Measurements from ENCODE around the gene CLSTN2.

GRCh38 chr3:140553591-140553990, 618.6 kb downstream of the CLSTN2 start:
- TF ChIP-seq EP300 (IDR thresholded peaks at IDR 0.05), result no peak
- no peak for TF ChIP-seq POLR2A (IDR thresholded peaks at IDR 0.05)
- TF ChIP-seq CTCF (IDR thresholded peaks at IDR 0.05), result no peak

Measured in tibial nerve (tissue), 4 donors.